Epidermal melanocyte (primary cell): ENCODE results near the gene NIPAL3.
"Not testable (repeated sequence)": the region's sequence is repeated elsewhere in the genome, so short reads cannot be mapped to it uniquely, and the experiment has no call there.

ENCODE experiments used
- DNase-seq: peaks from one replicate; pipeline ENCODE4 v3.0.0; 2011; ENCODE audit warnings: low spot score; ENCODE audit not compliant: insufficient read length

The NIPAL3 gene

DNA sequence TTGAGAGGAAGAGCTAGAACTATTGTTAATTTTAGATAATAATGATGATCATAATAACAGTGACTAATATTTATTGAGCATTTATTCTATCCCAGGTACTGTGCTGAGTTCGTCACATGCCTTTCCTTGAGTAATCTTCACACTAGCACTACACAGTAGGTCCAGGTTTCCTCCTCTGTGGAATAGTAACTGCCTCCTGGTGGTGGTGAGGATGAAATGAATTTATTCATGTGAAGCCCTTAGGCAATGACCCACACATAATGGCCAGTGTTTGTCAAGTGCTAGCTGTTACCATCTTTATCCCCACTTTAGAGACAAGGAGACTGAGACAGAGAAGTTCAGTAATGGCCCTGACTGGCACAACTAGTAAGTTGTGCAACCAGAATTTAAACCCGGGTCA, 5.9 kb downstream of the NIPAL3 start:
- no peak for DNase-seq

- DNase-seq: no peak
Observed at GRCh38 chr1:24424207-24424606, 8.6 kb downstream of the NIPAL3 start.

DNA sequence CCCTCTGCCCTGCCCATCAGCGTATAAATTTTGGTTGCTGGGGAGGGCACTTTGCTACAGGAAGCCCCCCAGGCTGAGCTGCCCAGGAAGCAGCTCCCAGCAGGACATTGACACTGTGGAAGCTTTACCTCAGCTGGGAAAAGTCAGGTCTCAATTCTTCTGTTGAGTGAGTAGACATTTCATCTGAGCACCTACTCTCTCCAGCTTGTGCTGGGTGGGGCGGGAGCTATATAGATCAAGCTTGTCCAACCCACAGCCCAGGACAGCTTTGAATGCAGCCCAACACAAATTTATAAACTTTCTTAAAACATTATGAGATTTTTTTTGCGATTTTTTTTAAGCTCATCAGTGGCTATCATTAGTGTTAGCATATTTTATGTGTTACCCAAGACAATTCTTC, 9.4 kb downstream of the NIPAL3 start:
- DNase-seq: no peak

- no peak for DNase-seq
Observed at GRCh38 chr1:24425441-24425840, 9.8 kb downstream of the NIPAL3 start.

- DNase-seq: no peak
Observed at GRCh38 chr1:24425922-24426321, 10.3 kb downstream of the NIPAL3 start.

DNA sequence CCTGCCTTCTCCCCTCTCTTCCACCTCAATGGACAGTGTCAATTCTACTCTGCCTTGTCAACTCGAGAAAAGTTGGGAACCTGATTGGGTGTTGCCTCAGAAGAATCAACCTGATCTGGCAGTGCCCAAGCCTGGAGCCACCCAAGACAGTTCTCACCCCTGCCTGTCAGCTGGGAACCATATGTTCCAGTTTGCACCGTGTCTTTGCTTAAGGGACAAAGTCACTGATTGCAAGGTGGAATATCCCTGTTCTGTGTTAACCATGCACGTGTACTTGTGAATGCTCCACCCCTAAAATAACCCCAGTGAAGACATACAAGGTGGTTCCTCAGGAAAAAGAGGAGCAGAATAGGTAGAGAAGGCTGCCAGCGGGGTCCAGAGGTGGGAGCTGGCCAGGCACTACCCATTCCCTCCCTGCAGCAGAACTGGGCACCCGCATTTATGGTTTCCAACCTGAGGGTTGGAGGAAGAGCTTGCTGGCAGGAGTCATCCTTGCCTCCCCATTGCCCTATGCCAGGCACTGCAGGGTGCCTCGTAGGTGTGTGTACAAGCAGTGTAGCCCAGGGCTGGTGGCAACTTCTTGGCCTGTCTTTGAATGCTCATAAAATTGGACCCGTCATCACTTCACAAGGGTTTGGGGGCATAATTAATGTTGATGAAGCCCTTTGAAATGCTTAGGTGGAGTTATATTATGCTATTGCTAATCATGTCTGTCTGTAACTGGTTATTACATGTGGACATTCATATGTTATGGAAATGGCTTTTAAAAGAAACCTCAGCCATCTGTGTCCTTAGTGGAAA, 11.3 kb downstream of the NIPAL3 start:
- no peak for DNase-seq

- no peak for DNase-seq
Observed at GRCh38 chr1:24427545-24427862, 11.9 kb downstream of the NIPAL3 start.

DNA sequence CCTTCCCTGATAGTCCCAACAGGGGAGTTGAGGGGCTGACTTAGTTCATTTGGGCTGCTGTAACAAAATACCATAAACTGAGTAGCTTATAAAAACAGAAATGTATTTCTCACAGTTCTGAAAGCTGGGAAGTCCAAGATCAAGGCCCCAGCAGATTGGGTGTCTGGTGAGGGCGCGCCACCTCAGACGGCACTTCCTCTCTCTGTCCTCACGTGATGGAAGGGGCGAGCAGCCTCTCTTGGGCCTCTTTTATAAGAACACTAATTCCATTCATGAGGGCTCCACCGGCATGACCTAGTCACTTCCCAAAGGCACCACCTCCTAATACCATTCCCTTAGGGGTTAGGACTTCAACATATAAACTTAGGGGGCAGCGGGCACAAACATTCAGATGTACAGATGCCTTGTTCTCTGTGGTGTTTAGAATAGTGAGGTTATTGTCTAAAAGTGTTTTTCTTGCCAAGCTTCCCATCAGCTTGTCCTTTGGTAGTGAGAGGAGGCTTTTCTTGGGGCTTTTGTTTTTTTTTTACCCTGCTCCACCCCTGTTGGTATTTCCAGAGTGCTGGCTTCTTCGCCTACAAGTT, 20.3 kb downstream of the NIPAL3 start:
- DNase-seq: no peak

- no peak for DNase-seq
Observed at GRCh38 chr1:24437631-24438396, 22.2 kb downstream of the NIPAL3 start.

DNA sequence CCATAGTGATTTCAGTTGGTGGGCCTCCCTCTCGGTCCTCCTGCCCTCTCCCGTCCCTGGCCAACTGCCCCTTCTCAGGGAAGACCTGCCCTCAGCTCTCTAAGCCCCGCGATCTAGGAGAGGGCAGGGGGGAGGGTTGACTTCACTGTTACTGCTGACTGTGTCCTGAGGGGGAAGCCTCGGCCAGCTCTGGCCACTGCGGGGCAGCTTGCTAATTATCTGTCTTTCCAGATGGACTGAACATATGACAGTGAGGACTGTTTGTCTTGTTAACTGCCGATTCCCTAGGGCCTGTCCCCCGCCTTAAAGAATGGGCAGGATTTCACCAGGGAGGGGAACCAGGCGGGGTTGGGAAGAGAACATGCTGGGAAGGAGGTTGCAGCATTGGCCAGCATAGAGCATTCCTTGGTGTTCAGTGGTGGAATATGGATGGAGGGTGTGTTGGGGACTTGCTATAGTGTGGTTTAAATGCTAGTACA, 22.9 kb downstream of the NIPAL3 start:
- DNase-seq: no peak

DNA sequence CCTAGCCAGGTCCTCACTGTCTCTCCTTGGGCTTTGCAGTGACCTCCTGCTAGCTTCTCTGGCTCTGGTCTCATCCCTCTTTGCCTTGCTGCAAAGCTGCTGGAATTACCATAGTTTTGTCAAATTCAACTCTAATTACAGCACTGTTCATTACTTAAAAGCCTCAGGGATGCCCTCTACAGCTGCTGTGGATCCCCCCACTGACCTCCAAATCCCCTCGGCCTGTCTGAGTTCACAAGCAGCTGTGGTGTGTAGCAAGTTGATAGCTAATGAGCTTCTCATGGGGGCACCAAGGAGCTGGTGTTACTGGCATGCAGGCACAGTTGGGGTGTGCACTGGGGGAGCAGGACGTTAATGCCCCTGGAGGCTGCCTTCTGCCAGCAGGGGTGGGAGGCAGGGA, 24.8 kb downstream of the NIPAL3 start:
- DNase-seq: no peak

DNA sequence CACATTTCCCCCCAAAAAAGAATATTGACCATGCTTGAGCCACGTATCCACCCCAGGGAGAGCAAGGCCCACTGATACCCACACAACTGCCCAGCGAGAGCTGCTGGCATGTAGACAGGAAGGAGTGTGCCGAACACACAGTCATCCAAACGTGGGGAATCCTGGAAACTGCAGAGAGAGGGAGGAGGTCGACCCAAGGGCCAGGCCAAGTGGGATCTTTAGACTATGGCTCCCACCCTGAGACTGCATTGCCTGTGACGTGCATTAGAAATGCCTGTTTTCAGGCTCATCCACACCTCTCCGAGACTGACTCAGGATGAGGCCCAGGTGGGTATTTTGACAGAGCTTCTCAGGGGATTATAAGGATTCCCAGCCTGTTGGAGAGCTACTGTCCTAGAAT, 25.9 kb downstream of the NIPAL3 start:
- no peak for DNase-seq

DNA sequence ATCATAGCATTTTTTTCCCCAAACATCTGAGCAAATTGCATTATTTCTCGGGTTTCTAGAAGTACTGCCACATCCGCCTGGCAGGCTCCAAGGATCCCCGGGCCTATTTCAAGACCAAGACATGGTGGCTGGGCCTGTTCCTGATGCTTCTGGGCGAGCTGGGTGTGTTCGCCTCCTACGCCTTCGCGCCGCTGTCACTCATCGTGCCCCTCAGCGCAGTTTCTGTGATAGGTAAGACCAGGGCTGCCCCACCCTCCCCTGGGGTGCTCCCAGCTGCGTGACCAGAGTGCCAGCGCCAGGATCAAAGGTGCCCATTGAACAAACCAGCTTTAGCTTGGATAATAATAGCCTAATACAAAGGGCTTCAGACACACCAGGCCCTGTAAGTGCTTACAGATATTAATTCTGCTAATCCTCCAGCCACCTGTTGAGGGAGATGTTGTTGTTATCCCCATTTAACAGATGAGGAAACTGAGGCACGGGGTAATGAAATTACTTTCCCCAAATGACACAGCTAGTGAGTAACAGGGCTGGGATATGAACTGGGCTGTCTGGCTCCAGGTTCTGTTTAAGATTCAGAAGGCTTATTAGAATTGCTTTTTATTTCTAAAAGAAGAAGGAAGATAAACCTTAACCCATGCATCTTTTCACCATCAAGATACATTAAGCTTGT, 26.5 kb downstream of the NIPAL3 start:
- DNase-seq: no peak

GRCh38 chr1:24442764-24443163, 27.2 kb downstream of the NIPAL3 start:
- DNase-seq: no peak

GRCh38 chr1:24443241-24443656, 27.6 kb downstream of the NIPAL3 start:
- DNase-seq: peak; percentile 24

- not testable (repeated sequence) for DNase-seq
Observed at GRCh38 chr1:24446446-24446845, 30.8 kb downstream of the NIPAL3 start.

DNA sequence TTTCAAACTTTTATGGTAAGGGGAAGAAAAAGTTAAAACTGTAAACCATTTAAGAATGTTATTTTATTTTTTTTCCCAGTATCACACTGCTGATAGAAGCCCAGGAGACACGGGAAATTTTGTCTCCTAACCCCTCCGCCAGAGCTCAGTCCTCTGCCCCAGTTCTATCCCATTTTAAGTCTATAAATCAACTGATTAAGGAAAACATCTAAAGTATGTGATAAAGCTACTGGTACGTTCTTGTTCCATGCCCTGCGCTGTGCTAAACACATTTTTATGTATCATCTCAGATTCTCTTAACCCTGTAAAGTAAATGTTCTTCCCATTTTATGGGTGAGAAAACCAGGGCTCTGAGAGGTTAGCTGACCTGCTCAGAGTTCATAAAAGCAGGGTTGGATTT, 34.7 kb downstream of the NIPAL3 start:
- no peak for DNase-seq

DNA sequence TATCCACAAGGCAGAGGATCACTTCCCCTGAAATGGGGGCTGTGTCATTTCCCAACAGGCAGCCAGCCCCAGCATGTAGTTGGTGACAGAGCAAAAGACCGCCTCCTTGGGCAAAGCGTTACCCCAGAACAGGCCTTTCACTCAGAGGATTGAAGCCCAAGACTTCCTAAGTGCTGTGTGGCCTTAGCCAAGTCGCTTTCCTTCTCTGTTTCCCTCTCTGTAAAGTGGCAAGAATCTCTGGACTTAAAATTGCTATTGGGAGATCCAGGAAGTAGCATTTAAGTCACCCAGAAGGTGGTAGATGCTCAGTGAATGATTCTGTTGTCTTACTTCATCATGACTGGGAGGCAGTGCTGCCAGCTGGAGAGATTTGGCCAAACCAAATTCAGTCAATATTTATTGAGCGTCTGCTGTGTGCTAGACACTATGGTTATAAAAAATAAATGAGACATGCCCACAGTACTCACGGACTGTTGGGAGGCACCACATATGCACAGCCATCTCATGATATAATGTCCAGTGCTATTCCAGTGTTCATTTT, 35.3 kb downstream of the NIPAL3 start:
- no peak for DNase-seq

DNA sequence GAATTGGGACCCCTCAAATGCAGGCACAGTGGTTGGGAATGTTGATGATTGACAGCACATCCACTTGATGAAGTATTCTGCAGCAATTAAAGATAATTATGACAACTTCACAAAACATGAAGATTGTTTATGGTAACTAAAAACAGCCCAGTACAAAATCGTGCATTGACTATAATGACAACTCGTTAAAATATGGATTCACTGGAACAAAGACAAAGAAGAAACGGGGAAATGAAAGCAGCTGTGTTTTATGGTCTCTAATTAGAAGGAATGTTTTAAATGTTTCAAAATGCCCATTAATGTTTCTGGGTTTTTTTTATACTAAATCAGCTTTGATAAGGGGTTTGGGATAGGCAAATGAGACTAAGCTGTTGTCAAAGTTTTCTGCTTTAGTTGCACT, 36.1 kb downstream of the NIPAL3 start:
- DNase-seq: no peak

DNA sequence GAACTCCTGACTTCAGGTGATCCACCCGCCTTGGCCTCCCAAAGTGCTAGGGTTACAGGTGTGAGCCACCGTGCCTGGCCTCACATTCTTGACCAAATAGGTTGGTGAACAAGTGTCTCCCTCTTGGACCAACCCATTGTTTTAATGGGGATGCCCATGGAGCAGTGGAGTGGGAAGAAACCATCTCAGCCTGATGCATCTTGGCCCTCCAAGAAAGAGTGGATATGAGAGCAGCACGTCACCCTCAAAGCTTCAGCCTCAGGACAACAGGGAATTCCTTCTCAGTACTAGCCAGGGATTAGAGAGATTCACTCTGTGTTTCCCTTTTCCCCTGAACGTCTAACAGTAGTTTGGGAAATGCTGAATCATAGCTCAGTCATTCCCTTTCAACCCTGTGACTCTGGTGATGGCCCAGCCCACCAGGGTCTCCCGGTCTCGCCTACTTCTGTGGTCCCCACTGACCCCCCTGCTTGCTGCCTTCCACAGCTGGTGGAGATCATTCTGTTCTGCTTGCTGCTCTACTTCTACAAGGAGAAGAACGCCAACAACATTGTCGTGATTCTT, 37.4 kb downstream of the NIPAL3 start:
- DNase-seq: no peak

DNA sequence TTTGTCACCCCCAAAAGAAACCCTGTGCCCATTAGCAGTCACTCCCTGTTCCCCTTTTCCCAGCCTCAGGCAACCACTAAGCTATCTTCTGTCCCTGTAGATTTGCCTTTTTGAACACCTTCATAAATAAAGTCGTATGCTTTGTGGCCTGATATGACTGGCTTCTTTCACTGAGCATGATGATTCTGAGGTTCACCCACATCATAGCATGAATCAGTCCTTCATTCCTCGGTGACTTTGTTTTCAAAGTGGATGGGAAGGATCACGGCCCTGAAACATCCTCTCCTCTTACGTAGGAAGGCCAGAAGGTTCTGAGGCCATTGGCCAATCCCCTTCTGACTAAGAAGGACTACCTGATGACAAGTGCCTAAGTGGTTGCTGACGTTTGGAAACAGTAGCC, 39.1 kb downstream of the NIPAL3 start:
- DNase-seq: no peak
